ENCODE measurements around the gene PLEKHM2.

The PLEKHM2 gene

DNA sequence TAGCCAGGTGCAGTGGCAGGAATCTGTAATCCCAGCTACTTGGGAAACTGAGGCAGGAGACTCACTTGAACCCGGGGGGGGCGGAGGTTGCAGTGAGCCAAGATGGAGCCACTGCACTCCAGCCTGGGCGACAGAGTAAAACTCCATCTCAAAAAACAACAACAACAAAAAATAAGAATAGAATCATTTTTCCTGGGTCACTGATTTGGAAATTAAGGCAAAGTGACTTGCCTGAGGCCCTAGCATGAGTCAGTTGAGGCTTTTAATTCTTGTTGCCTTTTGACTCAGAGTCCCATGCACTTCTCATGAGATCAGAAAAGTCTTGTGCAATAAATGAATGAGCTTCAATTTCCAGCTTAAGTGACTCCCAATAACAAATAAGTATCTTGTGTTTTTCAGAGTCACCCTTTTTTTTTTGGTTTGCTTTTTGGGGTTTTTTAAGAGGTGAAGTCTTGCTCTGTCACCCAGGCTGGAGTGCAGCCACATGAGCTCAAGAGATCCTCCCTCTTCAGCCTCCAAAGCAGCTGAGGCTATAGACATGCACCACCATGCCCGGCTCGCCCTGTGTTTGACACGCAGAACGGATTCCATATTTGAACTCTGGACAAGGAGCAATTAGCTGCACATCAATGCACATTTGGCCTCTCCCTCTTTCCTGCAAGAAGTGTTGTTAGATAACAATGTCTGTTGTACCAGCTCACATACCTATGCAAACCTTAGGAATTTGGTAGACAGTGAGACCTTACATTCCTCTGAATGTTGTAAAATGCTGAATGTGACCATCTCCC lies 3.4 kb upstream of the PLEKHM2 start:
- CTCF ChIA-PET = interaction anchor here (0.5 to 1.0 kb wide), 3 partner anchors 11 to 72 kb away, joined by 3 to 4 read pairs (median 3); no protein-coding TSS in a partner anchor

GRCh38 chr1:15681349-15682292 lies 2.5 kb upstream of the PLEKHM2 start:
- POLR2A ChIA-PET (ENCODE audit: low non-redundant PET) = interaction anchor here (0.6 kb wide), 1 partner anchor 156 kb away, joined by 3 read pairs; no protein-coding TSS in a partner anchor
- peak; percentile 44 for DNase-seq (ENCODE audit: low spot score)
- TF ChIP-seq, protein P1, sequence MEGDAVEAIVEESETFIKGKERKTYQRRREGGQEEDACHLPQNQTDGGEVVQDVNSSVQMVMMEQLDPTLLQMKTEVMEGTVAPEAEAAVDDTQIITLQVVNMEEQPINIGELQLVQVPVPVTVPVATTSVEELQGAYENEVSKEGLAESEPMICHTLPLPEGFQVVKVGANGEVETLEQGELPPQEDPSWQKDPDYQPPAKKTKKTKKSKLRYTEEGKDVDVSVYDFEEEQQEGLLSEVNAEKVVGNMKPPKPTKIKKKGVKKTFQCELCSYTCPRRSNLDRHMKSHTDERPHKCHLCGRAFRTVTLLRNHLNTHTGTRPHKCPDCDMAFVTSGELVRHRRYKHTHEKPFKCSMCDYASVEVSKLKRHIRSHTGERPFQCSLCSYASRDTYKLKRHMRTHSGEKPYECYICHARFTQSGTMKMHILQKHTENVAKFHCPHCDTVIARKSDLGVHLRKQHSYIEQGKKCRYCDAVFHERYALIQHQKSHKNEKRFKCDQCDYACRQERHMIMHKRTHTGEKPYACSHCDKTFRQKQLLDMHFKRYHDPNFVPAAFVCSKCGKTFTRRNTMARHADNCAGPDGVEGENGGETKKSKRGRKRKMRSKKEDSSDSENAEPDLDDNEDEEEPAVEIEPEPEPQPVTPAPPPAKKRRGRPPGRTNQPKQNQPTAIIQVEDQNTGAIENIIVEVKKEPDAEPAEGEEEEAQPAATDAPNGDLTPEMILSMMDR (conservative IDR thresholded peaks at IDR 0.05; ENCODE audit: low read depth) = no peak
- CTCF ChIA-PET = interaction anchor here (0.6 kb wide), 1 partner anchor 57 kb away, joined by 4 read pairs; no protein-coding TSS in a partner anchor
- peak overlapping the region; percentile 97 for H3K27ac ChIP-seq

More for the DNA sequence above, 3.4 kb upstream of the PLEKHM2 start:
- POLR2A ChIA-PET (ENCODE audit: low non-redundant PET) = interaction anchor here (0.6 to 0.7 kb wide), 3 partner anchors 9 to 250 kb away, joined by 3 to 6 read pairs (median 4); no protein-coding TSS in a partner anchor
- peak; percentile 80 for DNase-seq (ENCODE audit: low spot score)
- TF ChIP-seq, protein P1 (conservative IDR thresholded peaks at IDR 0.05; ENCODE audit: low read depth) = no peak
- peak overlapping the region; percentile 97 for H3K27ac ChIP-seq

- TF ChIP-seq, protein P1 (conservative IDR thresholded peaks at IDR 0.05; ENCODE audit: low read depth) = no peak
- POLR2A ChIA-PET (ENCODE audit: low non-redundant PET) = no interaction called here
Observed at GRCh38 chr1:15682936-15683341, 1.2 kb upstream of the PLEKHM2 start.

GRCh38 chr1:15683345-15684039 lies 628 bp upstream of the PLEKHM2 start:
- TF ChIP-seq, protein P1 (conservative IDR thresholded peaks at IDR 0.05; ENCODE audit: low read depth) = no peak
- POLR2A ChIA-PET (ENCODE audit: low non-redundant PET) = no interaction called here
- H3K27ac ChIP-seq = peak overlapping the region; percentile 97
- DNase-seq (ENCODE audit: low spot score) = no peak
- CTCF ChIA-PET = no interaction called here

More at GRCh38 chr1:15682936-15683341, 1.2 kb upstream of the PLEKHM2 start:
- DNase-seq (ENCODE audit: low spot score) = no peak
- CTCF ChIA-PET = no interaction called here
- H3K27ac ChIP-seq = peak overlapping the region; percentile 97

- H3K27ac ChIP-seq = peak overlapping the region; percentile 97
- TF ChIP-seq, protein P1 (conservative IDR thresholded peaks at IDR 0.05; ENCODE audit: low read depth) = no peak
- peak; percentile 36 for DNase-seq (ENCODE audit: low spot score)
- POLR2A ChIA-PET (ENCODE audit: low non-redundant PET) = no interaction called here
- CTCF ChIA-PET = interaction anchor here (0.6 kb wide), 2 partner anchors 26 to 394 kb away, joined by 3 read pairs; no protein-coding TSS in a partner anchor
Observed at GRCh38 chr1:15684468-15685291, 560 bp downstream of the PLEKHM2 start.
